H1 (cell line): ENCODE results near the gene OLFM1. TPM values are rescaled to one million over a fixed set of nuclear protein-coding genes. Genes with fewer than 3 reads are reported as not detected.

Experiments
- CBX8 ChIP-seq: fragments of 300-800, 300-1000 bp; sonication (generic); IDR thresholded peaks from 2 replicates; pipeline ENCODE4 v1.7.1; 2016; ENCODE audit warnings: low read depth, low read length, borderline replicate concordance
- CEBPB ChIP-seq: IDR thresholded peaks from 2 replicates; pipeline ENCODE4 v1.6.1; 2012; ENCODE audit warnings: low read depth, low read length
- GTF2F1 ChIP-seq: IDR thresholded peaks from 2 replicates; pipeline ENCODE4 v1.6.1; 2012; ENCODE audit warnings: low read depth, low read length, improper control_type of control experiment, borderline replicate concordance
- POU5F1 ChIP-seq: IDR thresholded peaks from 2 replicates; pipeline ENCODE4 v1.6.1; 2011; ENCODE audit warnings: low read depth, mild to moderate bottlenecking, low read length, moderate library complexity
- RBBP5 ChIP-seq: IDR thresholded peaks from 2 replicates; pipeline ENCODE4 v1.7.1; 2012; ENCODE audit warnings: low read depth, mild to moderate bottlenecking, inconsistent platforms, low read length, moderate library complexity, borderline replicate concordance
- RXRA ChIP-seq: IDR thresholded peaks from 2 replicates; pipeline ENCODE4 v1.6.1; 2011; ENCODE audit warnings: low read depth, mild to moderate bottlenecking, low read length, moderate library complexity; ENCODE audit not compliant: insufficient read depth
- SAP30 ChIP-seq: fragments of 300-600 bp; sonication (generic); IDR thresholded peaks from 2 replicates; pipeline ENCODE4 v1.7.1; 2012; ENCODE audit warnings: low read length, moderate library complexity, mild to moderate bottlenecking, inconsistent platforms; ENCODE audit not compliant: insufficient read depth, insufficient replicate concordance
- SRF ChIP-seq: IDR thresholded peaks from 2 replicates; pipeline ENCODE4 v1.6.1; 2011; ENCODE audit warnings: mild to moderate bottlenecking, low read depth, low read length, moderate library complexity
- polyA plus RNA-seq, 7 experiments: library from polyadenylated mRNA; depleted of rRNA in 3 of 7; stranded (reverse) in 5 of 7; unstranded in 2 of 7; fragments of >200 nt in 5 of 7; fragments of 200-250 nt in 2 of 7; gene quantifications; 1 replicate in 5 of 7; 2 replicates in 1 of 7; 4 replicates in 1 of 7; pipeline versions ENCODE4 v1.2.1 to v1.2.3, GENCODE V29; 2011 to 2013; ENCODE audit warnings: missing spikeins in 2 of 7, mixed read lengths in 2 of 7
- total RNA-seq: library from RNA; stranded (reverse); fragmentation: NEBNext Ultra II Directional; extraction: Animal tissue kit (Norgen Biotek cat#: 25700); gene quantifications from 2 replicates; pipeline ENCODE4 v1.2.1, GENCODE V29; 2021

OLFM1 gene
- total and polyA plus RNA-seq, 2 of the 8 experiments (the other 6 are each of a cell fraction or from before 2014, with no cell fraction given), result 53.0 to 53.4 TPM

- TF ChIP-seq POU5F1 (no peak), SAP30 (no peak), GTF2F1 (no peak), CEBPB (no peak), RXRA (no peak), SRF (no peak), RBBP5 (no peak), CBX8 (no peak)
- TF ChIP-seq, all 59 proteins: peak for 0
Measured at GRCh38 chr9:135136481-135136880, 49.0 kb downstream of the OLFM1 start (continued).
